HG02798 (cell line): ENCODE data around the gene TCFL5.

Source experiments
- ATAC-seq: cut with Tn5 transposase; IDR thresholded peaks from one replicate; pipeline ENCODE4 v1.9.1; 2021; ENCODE audit warnings: mild to moderate bottlenecking; ENCODE audit not compliant: unreplicated experiment, poor library complexity

TCFL5 gene

GRCh38 chr20:62897666-62898065 is 36.0 kb upstream of the TCFL5 start:
- ATAC-seq = no peak

- ATAC-seq = no peak
Measured at GRCh38 chr20:62896526-62896925, 34.9 kb upstream of the TCFL5 start.

DNA sequence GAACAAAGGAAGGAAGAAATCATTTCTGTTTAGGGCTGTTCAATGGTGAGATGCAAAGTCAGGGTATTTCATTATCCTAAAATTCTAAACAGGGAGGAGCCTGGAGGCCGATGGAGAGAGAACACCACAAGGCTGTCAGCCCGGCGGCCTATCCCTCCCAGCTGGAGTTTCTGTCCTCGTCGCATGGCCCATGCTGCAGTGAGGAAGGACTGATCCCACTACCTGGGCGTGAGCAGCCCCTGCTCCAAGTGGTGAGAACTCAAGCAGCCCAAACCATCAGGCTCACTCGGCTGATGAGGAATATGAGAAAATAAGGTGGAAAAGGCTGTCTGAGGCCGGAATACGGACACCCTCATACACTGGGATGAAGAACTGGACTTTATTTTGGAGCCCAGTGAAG is 33.9 kb upstream of the TCFL5 start:
- no peak for ATAC-seq

GRCh38 chr20:62894261-62894660 is 32.6 kb upstream of the TCFL5 start:
- no peak for ATAC-seq

DNA sequence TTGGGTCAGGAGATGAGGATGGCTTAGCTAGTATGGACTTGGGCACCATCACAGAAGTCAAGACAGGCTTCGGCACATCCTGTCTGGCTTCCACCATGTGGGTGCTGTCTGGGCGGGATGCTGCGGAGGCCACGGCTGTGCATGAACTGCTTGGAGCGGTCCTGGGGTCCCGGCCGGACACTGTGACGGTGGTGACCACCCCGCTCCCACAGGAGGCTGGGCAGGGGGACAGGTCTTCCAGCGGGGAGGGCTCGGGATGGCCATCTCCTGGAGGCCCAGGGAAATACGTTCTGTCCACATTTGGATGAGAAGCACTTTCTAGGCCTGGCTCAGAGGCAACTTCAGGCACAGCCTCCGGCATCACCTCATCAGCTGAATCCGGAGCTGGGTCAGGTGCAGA is 32.1 kb upstream of the TCFL5 start:
- ATAC-seq = no peak

- no peak for ATAC-seq
Measured at GRCh38 chr20:62892348-62893304, 31.0 kb upstream of the TCFL5 start.

GRCh38 chr20:62891111-62891510 is 29.5 kb upstream of the TCFL5 start:
- ATAC-seq = no peak

GRCh38 chr20:62890444-62890843 is 28.8 kb upstream of the TCFL5 start:
- no peak for ATAC-seq

- no peak for ATAC-seq
Measured at GRCh38 chr20:62889871-62890270, 28.2 kb upstream of the TCFL5 start.

DNA sequence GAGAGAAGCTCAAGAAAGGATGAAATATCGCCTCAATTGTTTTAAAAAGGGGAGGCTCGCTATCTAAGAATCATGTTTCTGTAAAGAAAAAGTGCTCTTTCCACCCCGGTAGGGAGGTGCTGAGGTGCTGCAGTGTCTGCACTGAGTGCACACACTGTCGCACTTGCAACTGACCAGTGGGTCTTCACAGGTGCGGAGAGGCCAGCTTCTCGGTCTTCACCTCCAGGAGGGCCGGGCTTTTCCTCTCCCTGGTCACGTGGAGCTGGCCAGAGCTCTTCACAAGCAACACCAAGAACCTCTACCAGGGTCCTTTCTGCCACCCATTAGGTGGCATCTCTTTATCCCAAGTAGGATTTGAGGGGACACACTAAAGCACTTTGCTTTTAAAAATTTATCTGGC is 27.8 kb upstream of the TCFL5 start:
- no peak for ATAC-seq

DNA sequence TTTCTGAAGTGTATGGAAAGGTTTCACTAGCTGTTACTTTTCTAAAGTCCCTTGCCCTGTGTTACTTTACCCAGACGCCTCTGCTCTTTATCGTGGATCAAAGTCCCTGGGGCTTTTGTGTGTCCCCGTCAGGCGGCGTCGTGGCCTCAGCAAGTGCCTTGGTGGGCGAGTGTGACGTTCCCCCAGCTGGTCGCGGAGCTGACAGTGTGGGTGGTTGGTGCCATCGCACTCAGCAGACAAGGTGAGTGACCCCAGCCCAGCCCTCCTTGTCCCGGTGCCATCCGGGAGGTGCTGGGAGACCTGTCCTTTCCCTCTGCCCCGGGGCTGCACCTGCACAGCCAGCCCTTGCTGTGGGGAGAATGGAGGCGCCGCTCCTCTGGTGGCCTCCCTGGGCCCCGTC is 27.3 kb upstream of the TCFL5 start:
- ATAC-seq = no peak

DNA sequence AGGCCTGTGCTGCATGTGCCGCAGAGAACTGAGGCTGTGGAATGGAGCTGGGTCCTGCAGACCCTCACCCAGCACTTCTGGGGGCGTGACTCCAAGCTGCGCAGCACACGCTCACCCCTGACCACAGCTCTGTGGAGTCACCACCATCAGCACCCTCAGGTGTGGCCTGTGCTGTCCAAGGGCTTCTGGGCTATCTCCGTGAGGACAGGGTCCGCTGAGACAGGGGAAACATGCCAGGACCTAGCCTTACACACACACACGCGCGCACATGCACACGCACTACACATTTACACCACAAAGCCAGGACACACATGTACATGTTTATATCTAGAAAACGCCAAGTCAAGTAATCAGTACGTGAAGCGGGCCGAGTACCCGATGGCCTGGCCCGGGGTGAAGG is 26.8 kb upstream of the TCFL5 start:
- ATAC-seq = no peak

- no peak for ATAC-seq
Measured at GRCh38 chr20:62887860-62888239, 26.2 kb upstream of the TCFL5 start.

DNA sequence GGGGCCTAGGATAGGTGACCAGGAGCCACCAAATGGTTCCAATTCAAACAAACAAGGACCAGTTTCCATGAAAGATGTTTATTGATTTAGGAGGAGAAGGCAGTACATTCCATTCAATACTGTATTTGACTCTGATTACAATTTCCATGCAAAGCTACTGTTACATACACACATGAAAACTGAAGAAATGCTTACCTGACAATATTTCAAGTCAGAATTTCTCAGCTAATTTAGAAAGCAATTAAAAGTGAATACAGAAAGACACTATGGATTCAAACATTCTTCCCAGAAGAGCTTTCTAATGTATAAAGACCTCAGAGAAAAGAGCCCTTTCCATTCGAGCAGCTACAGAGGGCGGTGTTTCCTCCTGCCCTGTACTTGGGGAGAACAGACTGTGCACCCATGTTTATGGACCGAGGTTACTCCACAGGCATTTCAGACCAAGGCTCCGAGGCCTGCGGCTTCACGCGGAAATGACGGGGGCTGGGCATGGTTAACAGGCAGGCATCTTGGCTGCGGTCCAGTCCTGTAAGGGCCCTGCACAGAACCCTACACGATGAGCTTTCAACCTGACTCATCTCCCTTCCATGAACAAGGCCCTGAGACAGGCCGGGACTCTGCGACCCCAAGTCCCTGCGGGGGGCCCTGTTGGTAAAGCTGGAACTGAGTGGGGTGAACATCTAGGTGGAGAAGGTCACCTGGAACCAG is 25.7 kb upstream of the TCFL5 start:
- ATAC-seq = no peak

DNA sequence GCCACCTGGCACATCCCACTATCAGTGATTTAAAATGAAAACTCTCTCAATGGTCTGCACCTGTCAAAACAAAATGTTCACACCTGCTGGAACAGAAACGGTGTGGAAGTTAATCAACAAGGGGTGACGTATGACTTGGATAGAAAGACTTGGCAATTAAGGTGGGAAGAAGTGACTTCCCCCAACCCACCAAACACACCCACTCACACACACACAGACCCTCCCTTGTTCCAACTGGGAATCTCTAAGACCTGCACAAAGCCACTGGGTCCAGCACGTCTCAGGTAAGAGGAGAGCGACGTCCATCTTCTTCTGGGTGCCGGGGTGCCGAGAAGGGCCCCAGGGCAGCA is 25.1 kb upstream of the TCFL5 start:
- no peak for ATAC-seq

GRCh38 chr20:62885896-62886708 is 24.5 kb upstream of the TCFL5 start:
- ATAC-seq = no peak

DNA sequence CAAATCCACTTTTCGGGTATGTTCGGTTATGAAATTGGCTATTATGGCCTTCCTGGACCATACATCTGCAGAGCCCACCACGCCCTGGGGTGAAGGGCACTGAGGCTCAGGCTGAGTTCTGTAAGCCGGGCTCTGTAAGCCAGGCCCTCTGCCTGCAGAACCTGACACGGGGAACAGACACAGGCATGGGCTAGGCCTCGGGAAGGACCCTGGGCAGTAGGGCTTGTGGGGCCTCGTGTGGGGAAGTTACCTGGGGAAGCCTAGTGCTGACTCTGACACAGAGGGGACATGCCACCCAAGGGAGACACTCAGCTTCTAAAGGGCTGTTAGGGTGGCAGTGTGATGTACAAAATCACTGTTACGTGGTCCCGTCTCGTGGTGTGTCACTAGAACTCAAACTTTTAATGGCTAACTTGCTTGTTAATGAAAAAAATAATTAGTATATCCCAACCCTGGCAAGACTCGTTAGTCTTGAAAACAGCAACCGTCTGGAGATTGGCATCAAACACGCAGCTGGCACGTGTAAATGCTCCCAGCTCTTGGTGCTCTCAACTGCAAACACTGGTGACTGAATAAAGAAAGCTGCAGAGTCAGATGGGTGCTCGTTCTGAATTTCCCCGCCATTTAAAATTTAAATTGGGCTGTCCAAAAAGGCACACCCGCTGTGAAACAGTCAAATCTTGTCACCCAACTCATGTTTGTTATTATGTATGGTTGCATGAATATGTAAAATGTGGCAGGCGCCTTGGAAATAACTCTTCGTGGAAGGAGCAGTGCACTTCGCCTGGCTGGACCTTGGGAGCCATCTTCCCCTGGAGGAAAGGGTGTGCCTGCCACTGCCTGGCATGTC is 23.6 kb upstream of the TCFL5 start:
- no peak for ATAC-seq

GRCh38 chr20:62884556-62884955 is 22.9 kb upstream of the TCFL5 start:
- ATAC-seq = no peak

DNA sequence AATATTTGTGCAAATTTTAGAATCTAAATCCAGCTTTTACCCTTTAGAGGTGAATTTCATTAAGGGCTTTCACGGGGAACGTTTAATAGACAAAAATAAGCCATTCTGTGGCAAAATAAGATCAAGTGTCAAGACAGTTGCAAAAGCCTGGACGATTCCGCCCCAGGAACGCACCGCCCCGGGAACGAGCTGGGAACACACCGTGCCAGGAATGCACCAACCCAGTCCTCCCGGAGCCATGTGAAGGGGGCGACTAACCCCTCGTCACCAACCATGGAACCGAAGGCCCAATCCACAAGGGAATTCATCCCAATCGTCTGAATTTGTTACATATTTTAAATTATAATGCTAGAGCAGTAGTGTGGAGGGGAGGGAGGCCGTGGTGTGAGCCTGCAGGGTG is 20.8 kb upstream of the TCFL5 start:
- no peak for ATAC-seq
